Transverse colon (tissue), 4 donors: Measurements from ENCODE around the gene FCRLA. TPM values are rescaled to one million over a fixed set of nuclear protein-coding genes. Genes with fewer than 3 reads are reported as not detected.
"Not testable (repeated sequence)": the region's sequence is repeated elsewhere in the genome, so short reads cannot be mapped to it uniquely, and the experiment has no call there.

Experiments
- DNase-seq: peaks from one replicate; pipeline ENCODE4 v3.0.0-alpha.2; 2019
- H3K27ac ChIP-seq, 4 donors: fragments of 200-600 bp; sonication (generic); 2 replicates each; pipeline ENCODE4 v1.5.1; 2016 to 2018; ENCODE audit warnings: inconsistent platforms in 4 of 4
- H3K27me3 ChIP-seq: fragments of 200-600 bp; sonication (generic); 2 replicates; pipeline ENCODE4 v1.5.1; 2017; ENCODE audit warnings: inconsistent platforms
- H3K36me3 ChIP-seq, 4 donors: fragments of 200-600 bp; sonication (generic); 2 replicates each; pipeline ENCODE4 v1.5.1; 2017 to 2019; ENCODE audit warnings: inconsistent platforms in 4 of 4
- H3K4me1 ChIP-seq, 4 donors: fragments of 200-600 bp; sonication (generic); 2 replicates each; pipeline ENCODE4 v1.5.1; 2017 to 2020; ENCODE audit warnings: inconsistent platforms in 4 of 4
- H3K4me3 ChIP-seq, 4 donors: fragments of 200-600 bp; sonication (generic); 1 replicate in 1 of 4; 2 replicates in 3 of 4; pipeline versions ENCODE4 v1.5.1 to v1.6.1; 2017 to 2019; ENCODE audit warnings: inconsistent platforms in 4 of 4
- H3K9me3 ChIP-seq, 2 donors: fragments of 200-600 bp; sonication (generic); 2 replicates each; pipeline ENCODE4 v1.5.1; 2017 to 2019; ENCODE audit warnings: inconsistent platforms in 2 of 2
- EP300 ChIP-seq: sonication (generic); formaldehyde crosslinking; IDR thresholded peaks from one replicate; pipeline ENCODE4 v1.6.1; 2017; ENCODE audit warnings: antibody characterized with exemption, low read depth
- POLR2A ChIP-seq: fragments of 450-650 bp; IDR thresholded peaks from one replicate; pipeline ENCODE4 v1.6.1; 2016; ENCODE audit warnings: antibody characterized with exemption, mild to moderate bottlenecking, moderate library complexity
- POLR2AphosphoS5 ChIP-seq, 3 donors: sonication (generic); formaldehyde crosslinking; IDR thresholded peaks; one replicate each; pipeline ENCODE4 v1.6.1; 2016; ENCODE audit warnings: antibody characterized with exemption in 3 of 3
- WGBS, 2 donors: methylation state at CpG; one replicate each; pipeline ENCODE4 v1.1.5; 2018; ENCODE audit warnings: low coverage in 1 of 2; 5-methylcytosine and 5-hydroxymethylcytosine counted together
- in situ Hi-C, 4 donors: fragments of 200-750 bp; cut with MboI; loops; one replicate each; pipeline versions ENCODE4 v1.15.0 to v1.15.1; 2017; ENCODE audit warnings: low sequenced_read_pairs in 3 of 4, low pct_ligation_motif_present in 1 of 4, low pct_unique_long_range_greater_than_20kb in 1 of 4
- intact Hi-C: fragments of 100-400 bp; cut with DNase I; formaldehyde crosslinking; loops from one replicate; pipeline ENCODE4 v1.15.1; 2023; ENCODE audit warnings: low total_unique reads
- total RNA-seq, 4 donors: library from RNA; depleted of rRNA; stranded (reverse); fragments of >200 nt; gene quantifications; one replicate each; pipeline ENCODE4 v1.1.0, GENCODE V29; 2016
- TF ChIP-seq, protein P1 (sequence below), 5 experiments: fragments of 200-600 bp in 3 of 5; fragments of 450-650 bp in 2 of 5; sonication (generic) in 3 of 5; IDR thresholded peaks; 1 replicate in 2 of 5; 2 replicates in 3 of 5; pipeline ENCODE4 v1.5.1; 2016 to 2017; ENCODE audit warnings: antibody characterized with exemption in 5 of 5, inconsistent platforms in 3 of 5, mild to moderate bottlenecking in 2 of 5, moderate library complexity in 1 of 5

The FCRLA gene
- total RNA-seq, 4 donors from 2014 or later: 0.41 to 13.1 (median 7.0) TPM; not detected in 1

DNA sequence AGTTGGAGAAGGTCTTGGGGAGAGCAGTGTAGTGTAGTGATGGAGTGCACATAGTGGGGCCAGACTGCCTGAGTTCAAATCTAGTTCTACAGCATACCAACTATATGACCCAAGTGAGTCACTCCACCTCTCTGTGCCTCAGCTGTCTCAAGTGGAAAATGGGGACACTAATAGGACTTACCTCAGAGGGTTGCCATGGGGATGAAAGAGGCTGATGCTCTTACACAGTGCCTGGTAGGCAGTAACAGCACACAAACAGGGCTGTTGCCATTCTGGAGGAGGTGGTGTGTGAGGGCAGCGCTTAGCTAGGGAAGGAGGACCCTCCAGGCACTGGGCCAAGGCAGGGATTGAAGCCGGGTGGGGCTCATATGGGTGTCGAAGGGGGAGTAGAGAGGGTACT is 32.6 kb upstream of the FCRLA start:
- WGBS, 2 donors: 78% methylated on average over 3 of the region's 3 CpGs; no CpG with 5 or more reads in 1 of the 2 donors
- H3K27ac ChIP-seq, H3K9me3 ChIP-seq, H3K4me3 ChIP-seq, H3K4me1 ChIP-seq, H3K27me3 ChIP-seq, intact Hi-C loops, H3K36me3 ChIP-seq, in situ Hi-C loops, DNase-seq: not testable (repeated sequence)

- WGBS, 2 donors: 91% methylated on average over 3 of the region's 3 CpGs; no CpG with 5 or more reads in 1 of the 2 donors
- H3K4me1 ChIP-seq, in situ Hi-C loops, H3K36me3 ChIP-seq, H3K27ac ChIP-seq, H3K4me3 ChIP-seq, H3K27me3 ChIP-seq, DNase-seq, H3K9me3 ChIP-seq: not testable (repeated sequence)
- intact Hi-C loops: loop anchor here (5.0 kb wide), 1 partner anchor 258 kb away; no protein-coding TSS in a partner anchor
Observed at GRCh38 chr1:161674908-161675307, 32.1 kb upstream of the FCRLA start.

DNA sequence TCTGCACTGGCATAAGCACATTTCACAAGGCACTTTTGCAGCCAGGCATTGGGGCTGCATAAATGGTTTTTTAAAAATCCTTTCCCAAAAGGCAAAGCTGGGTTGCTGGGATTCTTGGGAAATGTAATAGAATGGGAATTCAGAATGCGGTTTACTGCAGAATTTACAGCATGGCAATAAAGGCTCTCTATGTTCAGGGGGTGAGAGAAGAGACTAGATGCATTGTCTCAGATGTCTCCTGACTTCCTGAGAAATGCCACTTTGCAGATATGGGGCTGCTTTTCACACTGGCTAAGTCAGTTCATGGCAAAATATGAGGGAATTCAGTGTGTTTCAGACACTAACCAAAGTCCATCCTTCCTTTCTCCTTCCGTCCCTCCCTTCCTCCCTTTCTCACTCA is 30.6 kb upstream of the FCRLA start:
- DNase-seq: no peak
- in situ Hi-C loops (no loop called here), intact Hi-C loops (loop anchor here (5.0 kb wide), 1 partner anchor 259 kb away; no protein-coding TSS in a partner anchor)
- H3K27me3 ChIP-seq: peaks cover 3% of the 10 kb centered on the region
- no peaks in the 10 kb centered on the region for H3K9me3 ChIP-seq
- no peak overlapping the region for H3K27ac ChIP-seq
- H3K4me1 ChIP-seq: no peaks in the 10 kb centered on the region
- no peak overlapping the region for H3K4me3 ChIP-seq
- WGBS, 2 donors: 69 to 82% methylated on average over 2 of the region's 2 CpGs
- no peaks in the 10 kb centered on the region for H3K36me3 ChIP-seq
- TF ChIP-seq EP300 (no peak), POLR2A (no peak), POLR2AphosphoS5 (IDR thresholded peaks at IDR 0.05) (no peak)
- TF ChIP-seq, protein P1, sequence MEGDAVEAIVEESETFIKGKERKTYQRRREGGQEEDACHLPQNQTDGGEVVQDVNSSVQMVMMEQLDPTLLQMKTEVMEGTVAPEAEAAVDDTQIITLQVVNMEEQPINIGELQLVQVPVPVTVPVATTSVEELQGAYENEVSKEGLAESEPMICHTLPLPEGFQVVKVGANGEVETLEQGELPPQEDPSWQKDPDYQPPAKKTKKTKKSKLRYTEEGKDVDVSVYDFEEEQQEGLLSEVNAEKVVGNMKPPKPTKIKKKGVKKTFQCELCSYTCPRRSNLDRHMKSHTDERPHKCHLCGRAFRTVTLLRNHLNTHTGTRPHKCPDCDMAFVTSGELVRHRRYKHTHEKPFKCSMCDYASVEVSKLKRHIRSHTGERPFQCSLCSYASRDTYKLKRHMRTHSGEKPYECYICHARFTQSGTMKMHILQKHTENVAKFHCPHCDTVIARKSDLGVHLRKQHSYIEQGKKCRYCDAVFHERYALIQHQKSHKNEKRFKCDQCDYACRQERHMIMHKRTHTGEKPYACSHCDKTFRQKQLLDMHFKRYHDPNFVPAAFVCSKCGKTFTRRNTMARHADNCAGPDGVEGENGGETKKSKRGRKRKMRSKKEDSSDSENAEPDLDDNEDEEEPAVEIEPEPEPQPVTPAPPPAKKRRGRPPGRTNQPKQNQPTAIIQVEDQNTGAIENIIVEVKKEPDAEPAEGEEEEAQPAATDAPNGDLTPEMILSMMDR (IDR thresholded peaks at IDR 0.05): no peak

- DNase-seq: no peak
- no peaks in the 10 kb centered on the region for H3K36me3 ChIP-seq
- intact Hi-C loops (loop anchor here (5.0 kb wide), 1 partner anchor 260 kb away; no protein-coding TSS in a partner anchor), in situ Hi-C loops (no loop called here)
- no peak overlapping the region for H3K27ac ChIP-seq
- no peak overlapping the region for H3K4me3 ChIP-seq
- H3K9me3 ChIP-seq: no peaks in the 10 kb centered on the region
- no peaks in the 10 kb centered on the region for H3K4me1 ChIP-seq
- peaks cover 10% of the 10 kb centered on the region for H3K27me3 ChIP-seq
- TF ChIP-seq, protein P1 (IDR thresholded peaks at IDR 0.05): no peak
- TF ChIP-seq POLR2A (no peak), POLR2AphosphoS5 (IDR thresholded peaks at IDR 0.05) (no peak), EP300 (no peak)
- WGBS, 2 donors: 84 to 100% methylated on average over 1 to 5 of the region's 5 CpGs
Observed at GRCh38 chr1:161676958-161677689, 29.9 kb upstream of the FCRLA start.

DNA sequence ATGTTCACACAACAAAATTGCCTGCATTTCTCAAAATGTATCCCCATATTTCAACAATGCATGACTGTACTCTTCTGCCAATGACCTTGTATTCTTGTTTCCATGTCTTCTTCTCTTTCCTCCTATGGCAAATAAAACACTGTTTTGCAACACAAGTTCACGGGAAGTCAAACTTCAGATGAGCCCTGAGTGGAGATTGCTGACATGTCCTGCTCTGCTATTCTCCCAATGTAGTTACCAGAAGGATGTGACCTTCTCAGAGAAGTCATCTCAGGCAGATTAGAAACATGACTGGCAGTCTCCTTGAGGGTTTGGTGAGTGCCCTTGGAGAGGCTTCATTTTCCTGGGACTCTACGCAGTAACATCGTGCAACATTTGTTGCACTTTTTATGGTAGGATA is 28.5 kb upstream of the FCRLA start:
- Histone ChIP-seq H3K9me3 (no peaks in the 10 kb centered on the region), H3K27me3 (peaks cover 18% of the 10 kb centered on the region), H3K36me3 (no peaks in the 10 kb centered on the region), H3K27ac (no peak overlapping the region), H3K4me1 (no peaks in the 10 kb centered on the region), H3K4me3 (no peak overlapping the region)
- DNase-seq: no peak
- TF ChIP-seq POLR2A (no peak), EP300 (no peak), POLR2AphosphoS5 (IDR thresholded peaks at IDR 0.05) (no peak)
- TF ChIP-seq, protein P1 (IDR thresholded peaks at IDR 0.05): no peak
- 93 to 96% methylated on average over 3 of the region's 3 CpGs for WGBS, 2 donors
- intact Hi-C loops (loop anchor here (5.0 kb wide), 1 partner anchor 261 kb away; no protein-coding TSS in a partner anchor), in situ Hi-C loops (no loop called here)
